SK-N-SH treated with all-trans-retinoic acid at 6 μM for 48 hours (cell line): ENCODE data around the gene ALOX15B.

ENCODE experiments used
- ATAC-seq: fragments of 200-7000 bp; cut with Tn5 transposase; 3 replicates; pipeline ENCODE4 v1.9.1; 2020; ENCODE audit warnings: mild to moderate bottlenecking, moderate library complexity
- ARNTL ChIP-seq: fragments of 450-650 bp; formaldehyde crosslinking; IDR thresholded peaks from 2 replicates; pipeline ENCODE4 v1.5.0; 2020; ENCODE audit warnings: low read depth, mild to moderate bottlenecking, moderate library complexity, borderline replicate concordance
- BACH2 ChIP-seq: fragments of 250-450 bp; sonication (Bioruptor Pico); IDR thresholded peaks from 2 replicates; pipeline ENCODE4 v1.9.0; 2021; ENCODE audit warnings: mild to moderate bottlenecking, borderline replicate concordance
- CSDC2 ChIP-seq: fragments of 250-450 bp; sonication (Bioruptor Pico); IDR thresholded peaks from 2 replicates; pipeline ENCODE4 v1.5.0; 2020; ENCODE audit warnings: mild to moderate bottlenecking, moderate library complexity
- ESRRG ChIP-seq: fragments of 250-450 bp; sonication (Bioruptor Pico); IDR thresholded peaks from 2 replicates; pipeline ENCODE4 v1.6.1; 2021; ENCODE audit warnings: mild to moderate bottlenecking
- ISL1 ChIP-seq: fragments of 250-450 bp; sonication (Bioruptor Pico); IDR thresholded peaks from 2 replicates; pipeline ENCODE4 v2.1.2; 2022; ENCODE audit warnings: mild to moderate bottlenecking, moderate library complexity
- PPARA ChIP-seq: fragments of 250-450 bp; sonication (Bioruptor Pico); IDR thresholded peaks from 2 replicates; pipeline ENCODE4 v1.5.0; 2020; ENCODE audit warnings: mild to moderate bottlenecking, borderline replicate concordance
- RARB ChIP-seq: fragments of 250-450 bp; sonication (Bioruptor Pico); IDR thresholded peaks from 2 replicates; pipeline ENCODE4 v1.8.0; 2021; ENCODE audit warnings: mild to moderate bottlenecking, moderate library complexity
- SNAI2 ChIP-seq: fragments of 250-450 bp; sonication (Bioruptor Pico); IDR thresholded peaks from 2 replicates; pipeline ENCODE4 v1.5.0; 2020; ENCODE audit warnings: mild to moderate bottlenecking, moderate library complexity
- TCF4 ChIP-seq: fragments of 250-450 bp; sonication (Bioruptor Pico); IDR thresholded peaks from 2 replicates; pipeline ENCODE4 v1.8.0; 2021; ENCODE audit warnings: mild to moderate bottlenecking, moderate library complexity, borderline replicate concordance
- ZC3H10 ChIP-seq: fragments of 250-450 bp; sonication (Bioruptor Pico); IDR thresholded peaks from 2 replicates; pipeline ENCODE4 v1.5.1; 2021; ENCODE audit warnings: mild to moderate bottlenecking, moderate library complexity
- ZFP3 ChIP-seq: fragments of 250-450 bp; sonication (Bioruptor Pico); IDR thresholded peaks from 2 replicates; pipeline ENCODE4 v1.5.0; 2020; ENCODE audit warnings: mild to moderate bottlenecking, moderate library complexity
- ZFP30 ChIP-seq: fragments of 450-650 bp; formaldehyde crosslinking; IDR thresholded peaks from 2 replicates; pipeline ENCODE4 v1.5.0; 2022; ENCODE audit warnings: mild to moderate bottlenecking, moderate library complexity
- ZNF70 ChIP-seq: fragments of 450-650 bp; formaldehyde crosslinking; IDR thresholded peaks from 2 replicates; pipeline ENCODE4 v1.5.0; 2020; ENCODE audit warnings: mild to moderate bottlenecking, moderate library complexity
- ZNF8 ChIP-seq: fragments of 450-650 bp; formaldehyde crosslinking; IDR thresholded peaks from 2 replicates; pipeline ENCODE4 v1.5.0; 2020; ENCODE audit warnings: mild to moderate bottlenecking, moderate library complexity
- TF ChIP-seq, protein P1 (sequence below): fragments of 250-450 bp; sonication (Bioruptor Pico); IDR thresholded peaks from 2 replicates; pipeline ENCODE4 v1.5.0; 2020; ENCODE audit warnings: mild to moderate bottlenecking, moderate library complexity
- TF ChIP-seq, protein P2 (sequence below): fragments of 250-450 bp; sonication (Bioruptor Pico); IDR thresholded peaks from 2 replicates; pipeline ENCODE4 v1.5.1; 2020; ENCODE audit warnings: low read depth, mild to moderate bottlenecking, moderate library complexity
- TF ChIP-seq, protein P3 (sequence below): fragments of 250-450 bp; sonication (Bioruptor Pico); IDR thresholded peaks from 2 replicates; pipeline ENCODE4 v1.5.1; 2021; ENCODE audit warnings: mild to moderate bottlenecking, moderate library complexity
- TF ChIP-seq, protein P4 (sequence below): fragments of 250-450 bp; sonication (Bioruptor Pico); IDR thresholded peaks from 2 replicates; pipeline ENCODE4 v1.8.0; 2021; ENCODE audit warnings: low read depth, mild to moderate bottlenecking, moderate library complexity, borderline replicate concordance

Gene ALOX15B

DNA sequence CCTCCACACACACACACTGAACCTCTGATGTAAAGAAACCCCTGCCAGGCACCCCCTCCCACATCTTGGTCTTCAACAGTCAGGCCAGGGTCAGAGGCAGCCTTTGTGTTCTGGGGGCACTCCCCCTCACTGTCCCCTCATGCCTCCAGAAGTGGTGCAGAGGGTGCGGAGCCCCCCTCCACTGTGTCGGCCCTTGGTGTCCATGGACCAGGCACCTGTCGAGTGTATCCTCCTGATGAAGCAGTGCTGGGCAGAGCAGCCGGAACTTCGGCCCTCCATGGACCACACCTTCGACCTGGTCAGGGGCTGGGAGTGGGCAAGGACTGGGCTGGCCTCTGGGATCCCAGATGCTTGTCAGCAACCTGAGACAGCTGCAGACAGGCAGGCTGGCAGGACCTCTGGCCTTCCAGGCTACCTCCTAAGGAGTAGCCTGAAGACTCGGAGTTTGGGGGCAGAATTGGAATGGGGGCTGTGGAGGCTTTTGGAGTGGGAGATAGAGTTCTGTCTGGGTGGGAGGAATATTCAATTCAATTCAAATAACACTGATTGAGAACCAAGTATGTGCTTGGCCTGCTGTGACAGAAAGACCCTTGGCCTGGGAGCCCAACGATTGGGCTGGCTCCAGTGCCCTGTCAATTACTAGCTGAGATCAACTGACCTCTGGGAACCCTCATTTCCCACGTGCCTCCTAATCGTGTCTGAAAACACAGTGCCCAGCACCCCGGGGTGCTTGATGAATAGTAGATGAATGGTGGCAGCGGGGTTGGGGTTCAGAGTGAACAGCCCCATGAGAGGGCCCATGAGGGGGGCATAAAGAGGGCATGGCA lies 24.9 kb upstream of the ALOX15B start (continued):
- TF ChIP-seq, protein P1, sequence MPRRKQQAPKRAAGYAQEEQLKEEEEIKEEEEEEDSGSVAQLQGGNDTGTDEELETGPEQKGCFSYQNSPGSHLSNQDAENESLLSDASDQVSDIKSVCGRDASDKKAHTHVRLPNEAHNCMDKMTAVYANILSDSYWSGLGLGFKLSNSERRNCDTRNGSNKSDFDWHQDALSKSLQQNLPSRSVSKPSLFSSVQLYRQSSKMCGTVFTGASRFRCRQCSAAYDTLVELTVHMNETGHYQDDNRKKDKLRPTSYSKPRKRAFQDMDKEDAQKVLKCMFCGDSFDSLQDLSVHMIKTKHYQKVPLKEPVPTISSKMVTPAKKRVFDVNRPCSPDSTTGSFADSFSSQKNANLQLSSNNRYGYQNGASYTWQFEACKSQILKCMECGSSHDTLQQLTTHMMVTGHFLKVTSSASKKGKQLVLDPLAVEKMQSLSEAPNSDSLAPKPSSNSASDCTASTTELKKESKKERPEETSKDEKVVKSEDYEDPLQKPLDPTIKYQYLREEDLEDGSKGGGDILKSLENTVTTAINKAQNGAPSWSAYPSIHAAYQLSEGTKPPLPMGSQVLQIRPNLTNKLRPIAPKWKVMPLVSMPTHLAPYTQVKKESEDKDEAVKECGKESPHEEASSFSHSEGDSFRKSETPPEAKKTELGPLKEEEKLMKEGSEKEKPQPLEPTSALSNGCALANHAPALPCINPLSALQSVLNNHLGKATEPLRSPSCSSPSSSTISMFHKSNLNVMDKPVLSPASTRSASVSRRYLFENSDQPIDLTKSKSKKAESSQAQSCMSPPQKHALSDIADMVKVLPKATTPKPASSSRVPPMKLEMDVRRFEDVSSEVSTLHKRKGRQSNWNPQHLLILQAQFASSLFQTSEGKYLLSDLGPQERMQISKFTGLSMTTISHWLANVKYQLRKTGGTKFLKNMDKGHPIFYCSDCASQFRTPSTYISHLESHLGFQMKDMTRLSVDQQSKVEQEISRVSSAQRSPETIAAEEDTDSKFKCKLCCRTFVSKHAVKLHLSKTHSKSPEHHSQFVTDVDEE (CRISPR knock-in tag) = no peak
- TF ChIP-seq, protein P2, sequence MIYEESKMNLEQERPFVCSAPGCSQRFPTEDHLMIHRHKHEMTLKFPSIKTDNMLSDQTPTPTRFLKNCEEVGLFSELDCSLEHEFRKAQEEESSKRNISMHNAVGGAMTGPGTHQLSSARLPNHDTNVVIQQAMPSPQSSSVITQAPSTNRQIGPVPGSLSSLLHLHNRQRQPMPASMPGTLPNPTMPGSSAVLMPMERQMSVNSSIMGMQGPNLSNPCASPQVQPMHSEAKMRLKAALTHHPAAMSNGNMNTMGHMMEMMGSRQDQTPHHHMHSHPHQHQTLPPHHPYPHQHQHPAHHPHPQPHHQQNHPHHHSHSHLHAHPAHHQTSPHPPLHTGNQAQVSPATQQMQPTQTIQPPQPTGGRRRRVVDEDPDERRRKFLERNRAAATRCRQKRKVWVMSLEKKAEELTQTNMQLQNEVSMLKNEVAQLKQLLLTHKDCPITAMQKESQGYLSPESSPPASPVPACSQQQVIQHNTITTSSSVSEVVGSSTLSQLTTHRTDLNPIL (CRISPR knock-in tag) = no peak

DNA sequence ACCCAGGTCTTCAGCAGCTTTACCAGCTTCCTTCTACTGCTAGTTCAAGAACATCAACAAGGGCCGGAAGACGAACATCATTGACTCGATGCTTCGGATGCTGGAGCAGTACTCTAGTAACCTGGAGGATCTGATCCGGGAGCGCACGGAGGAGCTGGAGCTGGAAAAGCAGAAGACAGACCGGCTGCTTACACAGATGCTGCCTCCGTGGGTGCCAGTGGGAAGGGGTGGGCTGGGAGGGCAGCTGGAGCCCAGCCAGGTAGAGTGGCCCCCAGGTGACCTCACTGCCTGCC lies 24.4 kb upstream of the ALOX15B start:
- ATAC-seq = no peak
- TF ChIP-seq RARB (CRISPR knock-in tag) (no peak), ZFP30 (CRISPR knock-in tag) (no peak), PPARA (CRISPR knock-in tag) (no peak), ZC3H10 (no peak), ISL1 (CRISPR knock-in tag) (no peak), ESRRG (no peak), SNAI2 (no peak), TCF4 (CRISPR knock-in tag) (no peak), ZFP3 (CRISPR knock-in tag) (no peak), CSDC2 (CRISPR knock-in tag) (no peak), ZNF70 (CRISPR knock-in tag) (no peak), ZNF8 (no peak), BACH2 (no peak), ARNTL (no peak)
- TF ChIP-seq, protein P1 (CRISPR knock-in tag) = no peak
- TF ChIP-seq, protein P3, sequence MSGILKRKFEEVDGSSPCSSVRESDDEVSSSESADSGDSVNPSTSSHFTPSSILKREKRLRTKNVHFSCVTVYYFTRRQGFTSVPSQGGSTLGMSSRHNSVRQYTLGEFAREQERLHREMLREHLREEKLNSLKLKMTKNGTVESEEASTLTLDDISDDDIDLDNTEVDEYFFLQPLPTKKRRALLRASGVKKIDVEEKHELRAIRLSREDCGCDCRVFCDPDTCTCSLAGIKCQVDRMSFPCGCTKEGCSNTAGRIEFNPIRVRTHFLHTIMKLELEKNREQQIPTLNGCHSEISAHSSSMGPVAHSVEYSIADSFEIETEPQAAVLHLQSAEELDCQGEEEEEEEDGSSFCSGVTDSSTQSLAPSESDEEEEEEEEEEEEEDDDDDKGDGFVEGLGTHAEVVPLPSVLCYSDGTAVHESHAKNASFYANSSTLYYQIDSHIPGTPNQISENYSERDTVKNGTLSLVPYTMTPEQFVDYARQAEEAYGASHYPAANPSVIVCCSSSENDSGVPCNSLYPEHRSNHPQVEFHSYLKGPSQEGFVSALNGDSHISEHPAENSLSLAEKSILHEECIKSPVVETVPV (CRISPR knock-in tag) = no peak
- TF ChIP-seq, protein P2 (CRISPR knock-in tag) = no peak
- TF ChIP-seq, protein P4, sequence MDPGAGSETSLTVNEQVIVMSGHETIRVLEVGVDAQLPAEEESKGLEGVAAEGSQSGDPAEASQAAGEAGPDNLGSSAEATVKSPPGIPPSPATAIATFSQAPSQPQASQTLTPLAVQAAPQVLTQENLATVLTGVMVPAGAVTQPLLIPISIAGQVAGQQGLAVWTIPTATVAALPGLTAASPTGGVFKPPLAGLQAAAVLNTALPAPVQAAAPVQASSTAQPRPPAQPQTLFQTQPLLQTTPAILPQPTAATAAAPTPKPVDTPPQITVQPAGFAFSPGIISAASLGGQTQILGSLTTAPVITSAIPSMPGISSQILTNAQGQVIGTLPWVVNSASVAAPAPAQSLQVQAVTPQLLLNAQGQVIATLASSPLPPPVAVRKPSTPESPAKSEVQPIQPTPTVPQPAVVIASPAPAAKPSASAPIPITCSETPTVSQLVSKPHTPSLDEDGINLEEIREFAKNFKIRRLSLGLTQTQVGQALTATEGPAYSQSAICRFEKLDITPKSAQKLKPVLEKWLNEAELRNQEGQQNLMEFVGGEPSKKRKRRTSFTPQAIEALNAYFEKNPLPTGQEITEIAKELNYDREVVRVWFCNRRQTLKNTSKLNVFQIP (CRISPR knock-in tag) = no peak
